GM12891 (cell line): ENCODE data around the gene ARHGEF12.

Experiments
- DNase-seq: peaks from one replicate; pipeline ENCODE4 v3.0.0; 2011; ENCODE audit warnings: low spot score; ENCODE audit not compliant: insufficient read length
- FAIRE-seq: peaks from 2 replicates; lab custom pipeline; 2011; peaks lifted over from hg19 to GRCh38; lab: Jason Lieb, UNC
- PAX5 ChIP-seq: IDR thresholded peaks from 2 replicates; pipeline ENCODE4 v1.6.1; 2011; ENCODE audit warnings: low read length, moderate library complexity, mild to moderate bottlenecking; ENCODE audit not compliant: insufficient read depth, severe bottlenecking
- POLR2A ChIP-seq: IDR thresholded peaks from 2 replicates; pipeline ENCODE4 v1.6.1; 2011; ENCODE audit warnings: low read depth, low read length, control low read depth
- POLR2AphosphoS5 ChIP-seq: IDR thresholded peaks from 2 replicates; pipeline ENCODE4 v1.6.1; 2011; ENCODE audit warnings: low read depth, low read length, control low read depth
- POU2F2 ChIP-seq: IDR thresholded peaks from 2 replicates; pipeline ENCODE4 v1.6.1; 2011; ENCODE audit warnings: low read depth, mild to moderate bottlenecking, control low read depth, low read length, moderate library complexity
- SPI1 ChIP-seq: IDR thresholded peaks from 2 replicates; pipeline ENCODE4 v1.6.1; 2011; ENCODE audit warnings: low read depth, low read length, control low read depth
- TAF1 ChIP-seq: IDR thresholded peaks from 2 replicates; pipeline ENCODE4 v1.6.1; 2011; ENCODE audit warnings: low read depth, low read length, control low read depth

Gene ARHGEF12

DNA sequence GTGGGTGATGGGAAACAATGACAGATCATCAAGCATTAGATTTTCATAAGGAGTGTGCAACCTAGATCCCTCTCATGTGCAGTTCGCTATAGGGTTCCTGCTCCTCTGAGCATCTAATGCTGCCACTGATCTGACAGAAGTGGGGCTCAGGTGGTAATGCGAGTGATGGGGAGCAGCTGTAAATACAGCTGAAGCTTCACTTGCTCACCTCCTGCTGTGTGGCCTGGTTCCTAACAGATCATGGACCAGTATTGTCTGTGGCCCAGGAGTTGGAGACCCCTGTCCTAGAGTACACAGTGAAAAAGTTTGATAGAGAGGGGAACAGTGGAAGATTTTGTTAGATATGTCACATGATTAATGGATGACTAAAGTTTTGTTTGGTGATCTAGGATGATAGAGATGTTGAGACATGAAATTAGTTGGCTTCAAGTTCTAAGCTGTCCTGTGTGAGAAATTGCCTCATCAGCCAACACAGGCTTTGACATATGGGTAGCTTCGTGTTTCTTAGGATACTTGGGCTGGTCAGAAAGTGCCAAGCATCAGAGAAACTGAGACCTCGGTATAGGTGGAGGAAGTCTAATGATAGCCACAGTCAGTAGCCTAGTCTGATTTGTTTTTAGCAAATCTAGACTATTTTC lies 47.4 kb downstream of the ARHGEF12 start:
- TF ChIP-seq PAX5 (no peak), TAF1 (no peak), POLR2A (no peak), SPI1 (no peak), POU2F2 (no peak), POLR2AphosphoS5 (no peak)
- FAIRE-seq (peak; percentile 43), DNase-seq (no peak)

DNA sequence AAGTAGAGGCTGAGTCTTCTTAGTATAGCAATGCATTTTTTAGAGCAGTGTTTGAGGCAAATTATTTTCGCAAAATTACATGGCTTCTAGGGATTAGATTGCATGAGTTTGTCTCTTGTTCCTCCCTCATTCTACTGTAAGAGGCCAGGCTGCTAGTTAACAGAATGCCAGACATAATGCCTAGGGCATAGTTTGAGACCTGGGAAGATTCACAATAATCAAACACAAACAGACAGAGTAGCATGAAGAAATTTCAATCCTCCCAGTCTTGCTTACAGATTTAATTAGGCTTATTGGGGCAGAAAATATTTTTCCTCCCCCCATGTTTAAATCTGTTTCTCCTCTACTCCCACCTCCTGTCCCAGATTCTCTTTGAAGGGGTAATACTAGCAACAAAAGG lies 48.3 kb downstream of the ARHGEF12 start:
- FAIRE-seq = no peak
- DNase-seq = no peak
- no peak for TF ChIP-seq POLR2A

DNA sequence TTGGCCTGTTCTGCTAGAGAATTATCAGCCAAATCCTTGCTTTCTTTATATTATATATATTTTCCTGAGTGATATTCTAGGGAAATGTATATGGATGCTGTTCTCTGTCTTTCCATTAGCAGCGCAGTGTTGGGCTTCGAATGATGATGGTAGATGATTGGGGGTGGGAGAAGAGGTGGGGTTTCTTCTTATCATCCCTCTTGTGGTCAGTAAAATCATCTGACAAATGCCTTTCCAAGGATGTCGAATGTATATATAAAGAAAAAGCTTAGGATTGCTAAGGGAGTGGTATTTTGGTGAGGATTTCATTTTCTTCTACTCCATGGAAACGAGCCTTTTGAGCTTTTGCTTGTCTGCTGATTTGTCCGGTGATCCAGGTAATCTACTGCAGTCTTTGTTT lies 48.9 kb downstream of the ARHGEF12 start:
- TF ChIP-seq TAF1 (no peak), POLR2AphosphoS5 (no peak), POLR2A (no peak), POU2F2 (no peak), SPI1 (no peak), PAX5 (no peak)
- FAIRE-seq = no peak
- DNase-seq = no peak

DNA sequence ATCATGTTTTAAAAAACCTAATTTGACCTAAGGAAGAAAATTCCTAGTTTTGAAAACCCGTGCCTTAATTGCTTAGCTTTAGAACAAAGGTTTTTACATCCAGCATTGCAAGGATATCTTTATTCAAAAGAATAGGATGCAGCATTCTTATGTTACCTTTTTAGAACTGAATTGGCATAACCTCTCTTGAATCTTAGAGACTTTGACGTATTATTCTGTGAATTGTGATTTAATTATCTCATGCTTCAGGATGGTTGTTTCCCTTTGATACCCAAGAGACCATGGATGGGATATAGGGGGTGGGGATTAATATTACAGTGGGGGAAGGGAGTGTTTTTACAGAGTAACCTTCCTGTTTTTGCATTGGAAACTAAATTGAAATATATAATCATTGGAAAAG lies 49.4 kb downstream of the ARHGEF12 start:
- no peak for DNase-seq
- FAIRE-seq = no peak
- no peak for TF ChIP-seq SPI1
- no peak for TF ChIP-seq TAF1
- TF ChIP-seq POLR2AphosphoS5 = no peak
- no peak for TF ChIP-seq POU2F2
- no peak for TF ChIP-seq PAX5
- no peak for TF ChIP-seq POLR2A

DNA sequence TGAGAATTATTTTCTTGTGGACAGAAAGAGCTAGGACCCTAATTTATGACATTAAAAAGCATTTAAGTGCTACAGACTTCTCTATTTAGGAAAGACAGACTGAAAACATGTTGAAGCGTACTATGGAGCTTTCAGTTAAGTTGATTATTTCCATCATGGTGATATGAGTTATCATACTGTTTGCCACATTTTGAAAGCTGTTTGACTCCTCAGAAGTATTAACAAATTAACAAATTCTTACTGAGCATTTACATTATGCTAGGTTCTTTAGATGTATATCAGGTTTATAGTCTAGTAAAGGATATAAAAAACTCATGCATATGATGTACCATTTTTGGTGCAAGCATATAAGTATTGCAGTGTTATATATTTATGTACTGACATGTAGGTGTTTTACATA lies 50.1 kb downstream of the ARHGEF12 start:
- FAIRE-seq (no peak), DNase-seq (no peak)
- no peak for TF ChIP-seq TAF1
- TF ChIP-seq POLR2A = no peak
- no peak for TF ChIP-seq SPI1
- no peak for TF ChIP-seq POU2F2
- no peak for TF ChIP-seq POLR2AphosphoS5
- no peak for TF ChIP-seq PAX5

DNA sequence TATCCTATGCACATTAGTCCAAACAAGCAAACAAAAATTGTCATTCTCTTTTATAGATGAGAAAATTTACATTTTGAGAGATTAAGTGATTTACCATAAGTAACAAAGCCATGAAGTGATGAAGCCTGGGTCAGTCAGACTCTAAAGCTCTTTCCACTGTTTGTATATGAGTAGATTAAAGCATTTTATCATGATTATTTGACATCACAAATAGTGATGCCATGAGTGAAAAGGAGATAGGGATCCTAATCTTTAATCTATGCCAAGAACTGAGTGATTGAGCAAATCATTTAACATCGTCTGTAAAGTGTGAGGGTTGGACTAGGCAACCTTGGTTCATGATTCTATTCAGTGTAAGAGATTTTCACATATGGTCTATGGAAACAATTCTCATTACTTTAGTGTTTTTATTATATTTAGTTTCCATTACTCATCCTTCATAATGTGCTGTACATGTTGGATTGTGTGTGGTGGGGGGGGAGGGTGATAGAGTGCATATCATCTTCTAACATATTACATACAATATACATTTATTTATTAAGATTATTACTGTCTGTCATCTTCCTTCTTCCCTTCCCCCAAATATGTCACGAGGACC lies 50.7 kb downstream of the ARHGEF12 start:
- TF ChIP-seq SPI1 = no peak
- no peak for TF ChIP-seq POLR2AphosphoS5
- no peak for TF ChIP-seq TAF1
- TF ChIP-seq PAX5 = no peak
- no peak for TF ChIP-seq POLR2A
- no peak for TF ChIP-seq POU2F2
- no peak for DNase-seq
- FAIRE-seq = no peak

DNA sequence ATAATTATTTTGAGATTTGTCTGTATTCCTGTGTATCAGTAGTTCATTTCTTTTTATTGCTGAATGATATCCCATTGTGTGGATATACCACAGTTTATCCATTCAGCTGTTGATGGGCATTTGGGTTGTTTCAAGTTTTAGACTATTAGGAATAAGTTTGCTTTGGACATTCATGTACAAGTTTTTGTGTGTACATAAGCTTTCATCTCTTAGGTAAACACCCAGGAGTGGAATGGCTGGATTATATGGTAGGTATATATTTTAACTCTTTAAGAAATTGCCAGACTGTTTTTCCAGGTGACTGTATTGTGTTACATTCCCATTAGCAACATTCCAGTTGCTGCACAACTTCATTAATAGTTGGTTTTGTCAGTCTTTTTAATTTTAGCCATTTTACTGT lies 52.0 kb downstream of the ARHGEF12 start:
- FAIRE-seq (no peak), DNase-seq (no peak)
- TF ChIP-seq SPI1 (no peak), PAX5 (no peak), POLR2A (no peak)

DNA sequence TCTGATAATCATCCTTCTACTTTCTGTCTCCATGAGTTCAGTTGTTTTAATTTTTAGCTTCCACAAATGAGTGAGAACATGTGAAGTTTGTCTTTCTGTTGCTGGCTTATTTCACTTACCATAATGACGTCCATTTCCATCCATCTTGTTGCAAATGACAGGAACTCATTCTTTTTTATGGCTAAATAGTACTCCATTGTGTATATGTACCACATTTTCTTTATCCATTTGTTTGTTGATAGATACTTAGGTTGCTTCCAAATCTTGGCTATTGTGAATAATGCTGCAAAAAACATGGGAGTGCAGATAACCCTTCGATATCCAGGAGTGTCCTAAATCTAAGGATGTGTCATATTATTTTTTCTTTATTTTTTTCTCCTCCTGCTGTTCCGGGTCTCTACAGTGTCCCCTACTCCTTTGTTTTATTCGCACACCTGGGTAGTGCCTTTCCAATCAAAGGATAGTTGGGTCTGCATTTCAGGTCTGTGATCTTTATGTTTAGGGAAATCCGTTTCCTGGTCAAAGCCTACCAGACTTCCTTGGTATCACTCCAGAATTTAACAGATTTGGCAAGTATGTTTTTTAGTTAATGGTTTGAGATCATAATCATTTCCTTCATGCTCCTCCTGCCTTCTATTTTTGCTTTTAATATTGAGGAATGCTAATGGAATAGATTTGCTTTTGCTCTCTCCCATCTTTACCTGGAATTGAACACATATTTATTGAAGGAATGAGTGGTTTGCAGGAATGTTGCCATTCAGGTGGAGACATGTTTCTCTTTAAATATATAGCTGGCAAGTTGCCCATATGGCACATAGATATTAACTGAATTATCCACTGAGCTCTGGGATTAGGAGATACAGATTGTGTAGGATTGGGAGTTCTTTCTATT lies 53.7 kb downstream of the ARHGEF12 start:
- DNase-seq (no peak), FAIRE-seq (no peak)
- TF ChIP-seq POU2F2 = no peak
- TF ChIP-seq TAF1 = no peak
- no peak for TF ChIP-seq POLR2AphosphoS5
- no peak for TF ChIP-seq POLR2A
- TF ChIP-seq PAX5 = no peak
- no peak for TF ChIP-seq SPI1

DNA sequence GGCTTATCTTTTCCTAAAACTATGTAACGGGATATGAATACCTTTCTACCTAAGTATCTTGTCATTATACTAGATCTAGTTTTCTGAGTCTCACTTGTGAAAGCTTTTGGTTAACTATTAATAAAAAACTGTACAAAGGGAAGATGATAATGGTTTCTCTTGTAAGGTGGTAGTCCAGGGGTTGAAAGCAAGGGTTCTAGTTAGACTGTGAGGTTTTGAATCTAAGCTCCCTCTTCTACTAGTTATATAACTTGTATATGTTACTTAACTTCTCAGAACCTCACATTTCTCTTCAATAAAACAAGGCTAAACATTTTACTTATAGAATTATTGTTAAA lies 54.3 kb downstream of the ARHGEF12 start:
- TF ChIP-seq SPI1 = no peak
- TF ChIP-seq TAF1 = no peak
- DNase-seq (no peak), FAIRE-seq (no peak)

DNA sequence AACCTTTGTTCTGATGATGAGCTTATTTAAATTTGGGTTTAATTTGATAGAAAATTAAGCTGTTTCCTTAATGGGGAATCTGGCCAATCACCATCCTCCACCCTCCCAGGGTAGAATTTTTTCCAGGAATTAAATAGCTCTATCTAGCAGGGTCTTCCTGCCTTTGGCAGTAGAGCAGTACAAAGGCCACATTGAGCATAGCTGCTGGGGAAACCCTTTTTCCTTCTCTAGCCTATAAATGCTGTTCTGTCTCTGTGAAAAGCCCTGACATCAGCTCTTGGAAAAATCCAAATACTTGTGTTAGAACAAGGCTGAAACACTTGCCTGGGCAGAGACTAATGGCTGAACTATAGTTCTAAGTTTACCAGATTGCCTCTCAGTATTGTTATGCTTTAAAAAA lies 55.1 kb downstream of the ARHGEF12 start:
- FAIRE-seq = no peak
- DNase-seq = no peak
- TF ChIP-seq POLR2A = no peak
- TF ChIP-seq PAX5 = no peak
- no peak for TF ChIP-seq POLR2AphosphoS5
- no peak for TF ChIP-seq SPI1
- no peak for TF ChIP-seq TAF1
- TF ChIP-seq POU2F2 = no peak
